Measurements from ENCODE around the gene NOS1.

NOS1 gene

DNA sequence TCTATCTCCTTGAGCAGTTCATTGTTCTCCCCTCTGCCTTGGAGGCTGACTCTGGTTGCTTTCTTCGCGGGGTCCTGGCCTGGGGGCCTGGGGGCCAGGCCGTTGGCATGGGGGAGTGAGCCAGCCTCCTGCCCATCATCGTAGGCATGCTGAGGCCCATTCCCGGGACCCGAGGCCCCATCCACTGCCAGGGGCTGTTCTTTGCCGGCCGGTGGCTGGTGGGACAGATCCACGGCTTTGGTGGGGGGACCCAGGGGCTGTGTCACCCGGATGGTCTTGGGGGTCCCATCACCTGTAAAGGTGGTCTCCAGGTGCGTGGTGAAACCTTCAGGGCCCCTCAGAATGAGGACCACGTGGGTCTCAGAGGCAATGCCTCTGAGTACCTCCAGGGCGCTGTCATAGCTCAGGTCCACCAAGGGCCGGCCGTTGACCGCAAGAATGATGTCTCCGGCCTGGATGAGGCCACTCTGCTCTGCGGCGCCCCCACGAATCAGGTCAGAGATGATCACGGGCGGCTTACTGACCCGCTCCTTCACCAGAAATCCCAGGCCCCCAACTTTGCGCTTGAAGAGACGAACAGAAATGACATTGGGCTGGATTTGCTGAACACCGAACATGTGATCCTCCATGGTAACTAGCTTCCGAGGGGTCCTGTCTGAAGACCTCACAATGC is 30.8 kb downstream of the NOS1 start:
- no peak for DNase-seq (ENCODE audit: low read depth)

DNA sequence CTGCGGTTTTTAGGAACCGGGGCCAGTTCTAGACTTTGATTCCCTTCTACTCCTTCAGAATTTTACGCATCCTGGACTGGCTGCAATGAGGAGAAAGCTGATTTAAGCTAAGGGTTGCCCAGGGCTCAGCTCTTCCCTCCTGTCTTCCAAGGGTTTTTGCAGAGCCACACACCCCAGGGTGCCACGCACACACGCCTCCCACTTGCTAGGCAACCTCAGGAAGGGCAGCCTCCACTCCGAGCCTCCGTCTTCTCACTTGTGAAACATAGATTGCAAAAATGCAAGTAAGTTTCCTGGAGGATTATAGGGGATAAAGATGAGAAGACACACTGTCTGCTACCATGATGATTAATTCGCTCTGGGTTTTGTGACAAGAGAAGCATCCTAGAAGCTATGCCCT is 31.7 kb downstream of the NOS1 start:
- no peak for DNase-seq (ENCODE audit: low read depth)

DNA sequence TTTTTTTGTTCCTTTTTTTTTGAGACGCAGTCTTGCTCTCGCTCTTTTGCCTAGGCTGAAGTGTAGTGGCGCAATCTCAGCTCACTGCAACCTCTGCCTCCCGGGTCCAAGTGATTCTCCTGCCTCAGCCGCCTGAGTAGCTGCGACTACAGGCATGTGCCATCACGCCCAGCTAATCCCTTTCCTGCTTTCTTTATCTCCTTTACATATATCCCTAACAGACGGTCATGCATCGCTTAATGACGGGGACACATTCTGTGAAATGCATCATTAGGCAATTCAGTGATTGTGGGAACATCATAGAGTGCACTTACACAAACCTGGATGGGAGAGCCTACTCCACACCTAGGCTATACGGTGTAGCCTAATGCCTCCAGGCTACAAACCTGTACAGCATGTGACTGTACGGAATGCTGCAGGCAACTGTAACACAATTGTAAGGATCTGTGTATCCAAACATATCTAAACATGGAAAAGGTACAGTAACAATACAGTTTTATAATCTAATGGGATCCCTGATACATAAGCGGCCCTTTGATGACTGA is 32.8 kb downstream of the NOS1 start:
- DNase-seq (ENCODE audit: low read depth) = no peak

DNA sequence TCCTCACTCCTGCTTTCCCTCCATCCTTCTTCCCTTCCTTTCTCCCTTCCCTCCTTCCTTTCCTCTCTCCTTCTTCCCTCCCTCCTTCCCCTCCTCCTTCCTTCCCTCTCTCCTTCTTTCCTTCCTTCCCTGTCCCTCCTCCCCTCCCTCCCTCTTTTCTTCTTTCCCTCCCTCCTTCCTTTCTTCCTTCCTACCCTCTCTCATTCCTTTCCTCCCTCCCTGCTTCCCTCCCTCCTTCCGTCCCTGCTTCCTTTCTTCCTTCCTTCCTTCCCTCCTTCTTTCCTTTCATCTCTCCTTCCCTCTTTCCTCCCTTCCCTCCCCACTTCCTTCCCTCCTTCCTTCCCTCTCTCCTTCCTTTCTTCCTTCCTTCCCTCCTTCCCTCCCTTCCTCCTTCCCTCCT is 39.0 kb downstream of the NOS1 start:
- no peak for DNase-seq (ENCODE audit: low read depth)

DNA sequence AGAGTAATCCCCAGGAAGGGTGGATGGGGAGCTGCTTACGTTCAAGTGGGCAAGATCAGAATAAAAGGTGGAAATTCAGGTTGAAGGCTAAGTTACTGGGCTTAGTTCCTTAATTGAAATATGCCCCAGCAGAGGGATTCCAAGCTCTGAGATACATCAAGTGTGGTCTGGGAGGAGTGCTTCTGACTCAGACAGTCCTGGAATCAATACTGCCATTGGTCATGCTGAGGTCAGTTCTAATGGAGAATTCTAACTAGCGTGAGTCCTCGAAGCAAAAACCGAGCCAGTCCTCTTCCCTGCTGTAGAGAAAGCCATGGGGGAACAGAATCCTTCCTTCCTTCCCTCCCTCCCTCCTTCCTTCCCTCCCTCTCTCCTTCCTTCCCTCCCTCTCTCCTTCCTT is 39.9 kb downstream of the NOS1 start:
- no peak for DNase-seq (ENCODE audit: low read depth)

DNA sequence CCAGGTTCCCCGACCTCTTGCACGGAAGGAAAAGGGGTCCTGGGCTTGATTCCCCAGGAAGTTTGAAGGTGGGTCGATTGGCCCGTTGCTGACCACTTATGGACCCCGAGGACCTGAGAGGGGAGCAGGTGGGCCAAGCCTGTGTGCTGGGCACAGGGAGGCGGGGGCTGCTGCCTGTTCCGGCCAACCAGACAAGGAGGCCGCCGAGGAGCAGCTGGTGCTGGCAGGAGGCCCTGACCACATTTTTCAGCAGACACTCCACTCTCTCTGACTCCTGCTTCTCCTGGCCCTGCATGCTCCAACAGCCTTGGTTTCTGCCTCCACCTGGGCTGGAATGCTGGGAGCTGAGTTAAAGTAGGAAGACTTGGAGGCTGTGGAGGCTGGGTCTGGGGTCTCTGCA is 42.8 kb downstream of the NOS1 start:
- DNase-seq (ENCODE audit: low read depth) = no peak

DNA sequence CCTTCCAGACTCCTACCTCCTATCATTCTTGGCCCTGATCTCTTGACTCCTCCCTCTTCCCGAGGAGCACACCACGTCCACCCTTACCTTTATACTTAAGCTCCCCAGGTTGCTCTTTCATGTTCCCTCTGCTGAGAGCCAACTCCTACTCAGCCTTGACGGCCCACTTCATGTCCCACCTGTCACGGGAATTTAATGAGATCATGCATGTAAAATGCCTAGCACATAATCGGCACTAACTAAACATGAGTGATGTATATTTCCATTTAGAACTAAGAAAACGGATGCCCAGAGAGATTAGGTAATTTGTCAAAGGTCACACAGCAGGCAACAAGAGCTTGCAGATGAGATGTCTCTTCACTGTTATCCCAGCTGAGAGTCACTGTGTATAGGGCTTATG is 45.1 kb downstream of the NOS1 start:
- DNase-seq (ENCODE audit: low read depth) = no peak

DNA sequence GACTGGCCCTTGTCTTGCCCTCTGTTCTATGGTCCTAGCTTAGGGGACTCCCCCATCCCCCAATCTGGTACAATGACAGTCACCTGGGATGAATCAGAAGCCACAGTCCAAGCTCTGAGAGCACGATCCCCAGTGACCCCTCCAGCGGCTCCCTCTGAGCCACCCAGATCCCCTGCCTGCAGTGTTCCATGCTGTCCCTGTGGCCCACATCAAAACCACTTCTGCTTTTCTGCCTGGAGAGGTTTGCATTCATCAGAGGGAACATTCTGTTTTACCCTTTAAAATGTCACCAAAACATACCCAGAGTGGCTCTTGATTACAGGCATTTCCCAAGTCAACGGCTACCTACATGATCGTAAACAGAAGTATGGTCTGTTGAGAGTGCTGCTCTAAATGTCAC is 47.5 kb downstream of the NOS1 start:
- no peak for DNase-seq (ENCODE audit: low read depth)

DNA sequence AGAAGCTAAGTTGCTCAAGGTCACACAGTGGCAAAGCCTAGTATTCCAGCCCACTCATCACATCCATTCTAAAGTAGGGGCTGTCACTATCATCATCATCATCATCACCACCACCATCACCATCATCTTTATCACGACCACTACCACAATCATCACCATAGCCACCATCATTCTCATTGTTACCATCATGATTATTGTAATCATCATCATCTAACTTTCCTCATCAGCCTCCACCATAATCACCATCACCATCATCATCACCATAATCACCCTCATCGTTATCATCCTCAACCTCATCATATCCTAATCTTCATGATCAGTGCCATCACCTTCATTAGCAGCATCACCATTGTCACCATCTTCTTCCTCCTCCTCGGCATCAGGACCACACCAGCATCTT is 48.7 kb downstream of the NOS1 start:
- no peak for DNase-seq (ENCODE audit: low read depth)

DNA sequence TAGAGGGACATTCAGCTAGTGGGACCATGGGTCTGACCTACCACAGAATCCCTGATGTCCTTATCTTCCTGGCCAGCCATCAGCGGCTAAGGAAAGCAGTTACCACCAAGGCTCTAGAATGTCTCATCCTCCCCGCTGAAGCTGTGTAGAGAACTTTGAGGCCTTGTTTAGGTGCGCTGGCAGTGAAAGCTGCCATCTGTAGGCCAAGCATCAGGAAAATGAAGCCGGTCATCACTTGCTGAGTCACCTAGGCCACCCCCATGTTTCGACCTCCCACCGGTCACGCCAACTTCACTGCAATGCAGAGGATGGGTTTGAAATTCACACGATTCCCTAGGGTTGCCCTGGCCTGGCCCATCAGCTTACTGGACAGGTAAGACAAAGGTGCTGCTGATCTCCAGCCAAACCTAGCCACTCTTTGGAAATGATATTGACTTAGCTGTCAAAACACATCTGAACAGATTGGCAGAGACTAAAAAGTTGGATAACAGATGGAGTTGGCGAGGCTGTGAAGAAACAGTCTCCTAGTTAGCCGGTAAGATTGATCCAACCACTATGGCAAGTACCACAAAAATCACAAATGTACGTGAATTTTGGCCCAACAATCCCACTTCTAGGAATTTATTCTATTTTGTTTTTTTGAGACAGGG is 52.0 kb downstream of the NOS1 start:
- no peak for DNase-seq (ENCODE audit: low read depth)

DNA sequence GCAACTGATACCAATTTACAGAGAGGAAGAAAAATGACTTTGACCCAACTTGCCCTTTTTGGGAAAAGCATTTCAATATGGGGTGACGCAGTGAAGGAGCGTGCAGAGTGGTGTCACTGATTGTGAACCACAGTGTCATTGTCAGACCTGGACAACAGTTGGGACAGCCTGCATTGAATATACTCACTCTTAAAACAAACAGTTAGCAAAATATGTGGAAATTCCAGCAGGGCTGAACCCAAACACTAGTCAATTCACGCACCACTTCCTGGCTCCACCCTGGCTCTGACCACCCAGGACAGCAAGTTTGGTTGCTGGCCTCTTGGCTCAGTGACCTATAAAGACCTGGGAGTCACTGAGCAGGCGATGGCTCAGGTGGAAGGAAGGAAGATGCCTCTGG is 61.3 kb downstream of the NOS1 start:
- no peak for DNase-seq (ENCODE audit: low read depth)

DNA sequence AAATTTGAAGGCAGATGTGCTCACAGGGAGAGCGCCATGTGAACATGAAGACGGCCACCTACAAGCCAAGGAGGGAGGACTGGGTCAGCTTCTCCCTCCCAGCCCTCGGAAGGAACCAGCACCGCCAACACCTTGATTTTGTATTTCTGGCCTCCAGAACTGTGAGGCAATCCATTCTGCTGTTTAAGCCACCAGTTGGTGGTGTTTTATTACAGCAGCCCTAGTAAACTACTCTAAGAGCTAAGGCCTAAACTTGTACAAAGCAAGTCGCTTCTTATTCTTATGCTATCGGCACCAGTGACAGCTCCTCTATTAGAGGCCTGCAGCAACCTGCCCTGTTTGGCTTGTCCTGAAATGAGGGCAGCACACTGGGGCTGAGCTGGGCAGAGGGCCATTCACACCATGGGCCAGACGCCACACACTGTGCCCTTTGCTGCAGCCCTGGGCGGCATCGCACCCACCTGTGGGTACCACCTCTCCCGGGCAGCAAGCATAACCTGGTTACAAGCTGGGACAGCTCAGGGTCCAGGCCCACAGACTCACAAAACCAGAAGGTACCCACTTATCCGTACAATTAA is 62.7 kb downstream of the NOS1 start:
- DNase-seq (ENCODE audit: low read depth) = no peak

DNA sequence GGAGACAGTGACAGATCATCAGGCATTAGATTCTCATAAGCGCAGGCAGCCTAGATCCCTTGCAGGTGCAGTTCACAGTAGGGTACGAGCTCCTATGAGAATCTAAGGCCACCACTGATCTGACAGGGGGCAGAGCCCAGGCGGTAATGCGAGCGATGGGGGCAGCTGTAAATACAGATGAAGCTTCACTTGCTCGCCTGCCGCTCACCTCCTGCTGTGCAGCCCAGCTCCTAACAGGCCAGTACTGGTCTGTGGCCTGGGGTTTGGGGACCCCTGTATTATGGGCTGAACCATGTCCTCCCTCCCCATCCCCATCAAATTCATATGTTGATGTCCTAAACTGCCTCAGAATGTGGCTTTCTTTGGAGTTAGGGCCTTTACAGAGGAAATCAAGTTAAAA is 63.2 kb downstream of the NOS1 start:
- DNase-seq (ENCODE audit: low read depth) = no peak

DNA sequence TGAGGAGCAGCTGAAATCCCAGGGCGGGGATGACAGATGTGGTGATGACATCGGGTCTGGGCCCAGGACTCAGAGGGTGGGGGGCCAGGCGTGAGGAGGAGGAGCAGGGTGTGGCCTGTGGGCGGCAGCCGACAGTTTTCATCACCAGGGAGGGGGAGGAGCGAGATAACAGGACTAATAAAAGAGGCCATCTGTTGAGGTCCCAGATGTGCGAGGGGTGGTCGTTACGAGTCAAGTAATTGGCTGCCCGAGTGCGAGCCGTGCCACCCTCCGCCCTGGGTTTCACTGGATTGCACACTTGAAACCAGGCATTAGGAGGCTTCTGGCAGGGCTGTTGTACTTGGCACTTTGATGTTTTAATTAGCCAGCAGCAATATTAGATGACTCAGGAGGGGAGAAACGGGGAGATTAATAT is 67.2 kb downstream of the NOS1 start:
- DNase-seq (ENCODE audit: low read depth) = no peak

DNA sequence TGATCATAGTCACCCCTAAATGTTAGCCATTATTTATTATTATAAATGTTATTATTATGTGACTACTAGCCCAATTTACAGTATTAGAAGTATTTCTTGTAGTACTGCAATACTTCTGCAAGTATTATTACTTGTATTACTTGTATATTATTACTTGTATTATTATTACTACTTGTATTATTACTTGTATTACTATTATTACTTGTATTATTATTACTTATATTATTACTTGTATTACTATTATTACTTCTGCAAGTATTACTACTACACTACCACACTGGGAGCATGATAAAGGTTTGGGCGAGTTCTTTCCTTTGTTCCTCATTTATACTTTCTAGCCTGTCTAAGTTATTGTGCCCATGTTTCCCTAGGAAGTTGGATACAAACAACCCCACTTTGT is 67.9 kb downstream of the NOS1 start:
- DNase-seq (ENCODE audit: low read depth) = no peak

DNA sequence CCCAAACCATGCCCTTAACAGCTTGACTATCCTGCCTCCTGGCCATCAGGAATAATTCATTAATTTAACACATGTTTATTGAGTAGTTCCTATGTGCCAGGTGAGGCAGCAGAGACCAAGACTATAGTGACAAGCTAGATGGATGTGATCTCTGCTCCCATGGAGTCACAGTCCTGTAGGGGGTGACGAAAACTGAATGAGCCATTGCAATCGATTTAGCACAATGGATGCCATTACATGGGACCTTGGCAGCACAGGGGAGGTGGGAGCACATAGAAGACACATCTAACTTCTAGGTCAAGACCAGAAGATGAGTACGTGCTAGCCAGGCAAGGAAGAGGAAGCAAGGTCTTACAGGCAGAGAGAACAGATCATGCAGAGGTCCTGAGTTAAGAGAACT is 68.7 kb downstream of the NOS1 start:
- no peak for DNase-seq (ENCODE audit: low read depth)

DNA sequence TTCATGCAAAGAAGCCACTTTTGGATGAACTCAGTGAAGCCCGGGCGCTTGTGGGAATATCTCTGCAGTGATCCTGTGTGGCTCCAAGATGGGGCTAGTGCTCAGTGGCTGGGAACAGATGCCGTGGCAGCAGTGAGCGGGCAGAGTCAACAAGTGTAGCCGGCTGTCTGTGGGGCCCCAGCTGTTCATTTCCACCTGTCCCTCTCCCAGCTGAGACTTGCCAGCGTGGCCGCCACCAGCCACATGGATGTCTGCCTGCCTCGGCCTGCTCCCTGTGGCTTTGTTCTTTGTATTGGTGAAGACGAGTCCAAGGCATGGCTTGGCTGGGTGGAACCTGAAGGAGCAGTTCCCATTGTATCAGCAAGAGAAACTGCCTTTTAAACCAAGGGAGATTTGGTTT is 77.3 kb downstream of the NOS1 start:
- no peak for DNase-seq (ENCODE audit: low read depth)

DNA sequence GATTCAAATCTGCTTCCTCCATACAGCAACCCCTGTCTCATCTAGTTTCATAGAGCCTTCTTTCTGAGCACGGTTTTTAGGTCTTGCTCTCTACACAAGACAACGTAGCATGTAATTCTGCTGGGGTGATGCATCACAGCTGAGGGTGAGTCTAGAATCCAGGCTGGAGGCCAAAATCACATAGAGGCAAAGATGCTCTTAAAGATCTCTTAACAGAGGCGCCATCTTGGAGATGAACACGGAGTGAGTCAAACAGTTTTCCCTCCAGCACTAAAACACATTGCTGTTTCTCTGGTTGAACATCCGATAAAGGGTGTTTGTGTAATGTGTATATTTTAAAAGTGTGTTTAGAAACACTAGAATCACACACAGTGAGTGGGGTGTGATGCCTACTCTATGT is 78.9 kb downstream of the NOS1 start:
- no peak for DNase-seq (ENCODE audit: low read depth)

DNA sequence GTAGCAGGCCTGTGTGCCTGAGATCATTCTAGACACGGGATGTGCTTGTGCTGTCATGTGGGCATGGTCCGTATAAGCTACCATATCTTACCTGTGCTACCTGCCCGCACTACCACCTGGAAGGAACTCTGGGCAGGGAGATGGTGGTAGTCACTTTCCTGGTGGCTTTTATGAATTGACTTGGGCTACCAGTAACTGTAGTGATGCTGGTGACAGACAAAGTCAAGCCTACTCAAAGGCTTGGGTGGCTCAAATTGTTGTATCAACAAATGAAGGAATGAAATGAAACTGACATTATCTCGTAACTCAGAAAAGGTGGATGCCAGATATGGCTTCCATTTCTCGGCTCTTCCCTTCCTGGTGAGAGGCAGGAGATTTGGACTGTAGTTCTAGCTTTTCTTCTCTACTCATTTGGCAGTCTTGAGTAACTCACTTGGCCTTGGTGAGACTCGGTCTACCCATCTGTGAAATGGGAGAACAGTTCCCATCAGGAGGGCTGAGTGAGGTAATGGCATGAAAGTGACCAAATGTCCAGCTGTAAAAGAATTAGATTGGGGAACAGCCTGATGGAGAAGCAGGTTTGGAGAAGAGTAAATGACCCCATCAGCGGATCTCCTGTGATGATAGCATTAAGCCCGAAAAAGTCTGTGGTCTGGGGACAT is 81.3 kb downstream of the NOS1 start:
- no peak for DNase-seq (ENCODE audit: low read depth)

DNA sequence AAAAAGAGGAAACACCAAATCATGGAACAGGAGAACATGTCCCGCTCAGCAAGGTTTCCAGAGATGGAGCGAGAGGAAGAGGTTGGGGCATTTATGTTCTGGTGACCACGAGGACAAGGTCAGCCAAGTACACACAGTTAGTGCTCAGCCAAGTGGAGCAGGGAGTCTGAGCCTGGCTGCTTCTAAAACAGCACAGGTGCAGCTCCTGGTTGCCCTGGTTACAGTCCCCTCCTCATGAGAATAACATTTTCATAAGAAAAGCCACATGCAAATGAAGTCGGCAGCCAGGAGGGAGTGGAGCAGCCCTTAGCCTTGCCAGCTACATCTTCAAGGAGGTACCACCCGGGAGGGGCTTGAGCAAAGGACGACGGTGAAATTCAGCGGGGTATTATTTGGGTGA is 81.8 kb downstream of the NOS1 start:
- DNase-seq (ENCODE audit: low read depth) = no peak

DNA sequence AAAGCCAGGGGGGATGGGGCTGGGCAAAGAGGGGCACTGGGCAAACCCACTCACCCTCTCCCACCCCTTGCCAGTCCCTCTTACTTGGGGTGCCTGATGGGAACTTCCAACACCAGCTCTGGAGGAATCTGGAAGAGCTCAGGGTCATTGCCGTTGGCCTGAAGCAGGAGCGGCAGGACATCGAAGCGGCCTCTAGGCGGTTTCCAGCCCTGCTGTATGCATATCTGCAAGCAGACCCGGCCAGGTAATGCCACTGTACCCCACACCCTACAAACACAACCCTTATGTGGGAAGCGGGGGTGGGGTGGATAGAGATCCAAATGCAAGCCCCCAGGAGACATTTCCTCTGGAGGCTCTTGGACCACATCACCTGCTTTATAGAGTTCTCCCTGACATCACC is 83.6 kb downstream of the NOS1 start:
- DNase-seq (ENCODE audit: low read depth) = no peak

DNA sequence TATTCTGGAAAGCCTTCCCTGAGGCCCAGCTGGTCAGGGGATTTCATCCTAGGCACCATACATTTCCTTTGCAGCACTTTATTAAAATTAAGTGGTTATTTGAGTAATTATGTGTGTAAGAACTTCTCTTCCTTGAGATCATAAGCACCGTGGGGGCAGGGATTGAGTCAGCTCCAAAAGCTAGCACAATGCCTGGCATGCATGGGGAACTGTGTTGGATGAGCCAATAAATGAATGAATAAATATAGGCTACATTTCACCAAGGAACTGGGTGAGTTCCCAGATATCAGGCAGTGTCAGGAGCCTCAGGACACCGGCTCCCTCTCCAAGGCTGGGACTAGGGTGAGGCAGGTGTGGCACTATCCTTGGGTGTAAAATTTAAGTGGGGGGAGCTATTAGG is 88.3 kb downstream of the NOS1 start:
- no peak for DNase-seq (ENCODE audit: low read depth)

DNA sequence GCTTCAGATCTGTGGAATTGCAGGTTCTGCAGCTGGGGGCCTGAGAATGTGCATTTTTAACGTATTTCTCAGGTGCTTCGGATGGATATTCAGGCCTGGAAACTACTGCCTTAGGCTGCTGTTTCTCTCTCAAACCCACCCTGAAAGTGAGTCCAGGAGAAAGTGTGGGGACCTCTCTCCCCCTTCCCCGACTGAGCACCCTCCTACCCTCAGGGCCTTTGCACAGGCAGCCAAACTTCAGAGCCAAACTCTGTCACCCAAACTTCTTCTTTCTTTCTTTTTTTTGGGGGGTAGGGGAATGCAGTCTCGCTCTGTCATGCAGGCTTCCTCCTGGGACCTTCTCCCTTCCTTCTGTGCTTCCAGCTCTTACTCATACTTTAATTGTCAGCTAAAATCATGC is 88.7 kb downstream of the NOS1 start:
- no peak for DNase-seq (ENCODE audit: low read depth)

All from amniotic epithelial cell (primary cell).